Stomach (tissue), 4 donors: ENCODE results near the gene TCTN1.

Experiments
- CTCF ChIP-seq, 7 experiments: fragments of 450-650 bp in 4 of 7; fragments of 200-600 bp in 3 of 7; sonication (generic) in 3 of 7; IDR thresholded peaks; one replicate each; pipeline ENCODE4 v1.5.1; 2016 to 2019; ENCODE audit warnings: antibody characterized with exemption in 7 of 7, control low read depth in 2 of 7, mild to moderate bottlenecking in 1 of 7
- EP300 ChIP-seq: sonication (generic); formaldehyde crosslinking; IDR thresholded peaks from one replicate; pipeline ENCODE4 v1.6.1; 2017; ENCODE audit warnings: antibody characterized with exemption
- POLR2AphosphoS5 ChIP-seq, 3 donors: sonication (generic); formaldehyde crosslinking; IDR thresholded peaks; one replicate each; pipeline ENCODE4 v1.6.1; 2016; ENCODE audit warnings: antibody characterized with exemption in 3 of 3

- TF ChIP-seq CTCF (IDR thresholded peaks at IDR 0.05): no peak
- TF ChIP-seq EP300: no peak
- TF ChIP-seq POLR2AphosphoS5 (IDR thresholded peaks at IDR 0.05): no peak
Measured at GRCh38 chr12:110599334-110599733, 14.6 kb upstream of the TCTN1 start.
